Measurements from ENCODE around the gene ATP2A1. TPM values are rescaled to one million over a fixed set of nuclear protein-coding genes. Genes with fewer than 3 reads are reported as not detected.

ATP2A1 gene
- polyA plus RNA-seq, 3 donors = 4.6 to 4.9 (median 4.8) TPM

GRCh38 chr16:28900601-28901000, 22.3 kb downstream of the ATP2A1 start:
- no peak for DNase-seq (ENCODE audit: extremely low read depth in 1 of 11, low read depth in 9 of 11, low spot score in 4 of 11)

DNA sequence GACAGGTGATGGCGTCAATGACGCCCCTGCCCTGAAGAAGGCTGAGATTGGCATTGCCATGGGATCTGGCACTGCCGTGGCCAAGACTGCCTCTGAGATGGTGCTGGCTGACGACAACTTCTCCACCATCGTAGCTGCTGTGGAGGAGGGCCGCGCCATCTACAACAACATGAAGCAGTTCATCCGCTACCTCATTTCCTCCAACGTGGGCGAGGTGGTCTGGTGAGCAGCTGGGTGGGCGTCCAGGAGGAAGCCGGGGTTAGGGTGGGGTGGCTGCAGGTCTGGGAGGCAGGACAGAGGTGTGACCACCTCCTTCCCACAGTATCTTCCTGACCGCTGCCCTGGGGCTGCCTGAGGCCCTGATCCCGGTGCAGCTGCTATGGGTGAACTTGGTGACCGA, 23.6 kb downstream of the ATP2A1 start:
- DNase-seq (ENCODE audit: extremely low read depth in 1 of 11, low read depth in 9 of 11, low spot score in 4 of 11) = no peak

- DNase-seq (ENCODE audit: extremely low read depth in 1 of 11, low read depth in 9 of 11, low spot score in 4 of 11) = no peak
Measured at GRCh38 chr16:28902909-28903308, 24.6 kb downstream of the ATP2A1 start.

DNA sequence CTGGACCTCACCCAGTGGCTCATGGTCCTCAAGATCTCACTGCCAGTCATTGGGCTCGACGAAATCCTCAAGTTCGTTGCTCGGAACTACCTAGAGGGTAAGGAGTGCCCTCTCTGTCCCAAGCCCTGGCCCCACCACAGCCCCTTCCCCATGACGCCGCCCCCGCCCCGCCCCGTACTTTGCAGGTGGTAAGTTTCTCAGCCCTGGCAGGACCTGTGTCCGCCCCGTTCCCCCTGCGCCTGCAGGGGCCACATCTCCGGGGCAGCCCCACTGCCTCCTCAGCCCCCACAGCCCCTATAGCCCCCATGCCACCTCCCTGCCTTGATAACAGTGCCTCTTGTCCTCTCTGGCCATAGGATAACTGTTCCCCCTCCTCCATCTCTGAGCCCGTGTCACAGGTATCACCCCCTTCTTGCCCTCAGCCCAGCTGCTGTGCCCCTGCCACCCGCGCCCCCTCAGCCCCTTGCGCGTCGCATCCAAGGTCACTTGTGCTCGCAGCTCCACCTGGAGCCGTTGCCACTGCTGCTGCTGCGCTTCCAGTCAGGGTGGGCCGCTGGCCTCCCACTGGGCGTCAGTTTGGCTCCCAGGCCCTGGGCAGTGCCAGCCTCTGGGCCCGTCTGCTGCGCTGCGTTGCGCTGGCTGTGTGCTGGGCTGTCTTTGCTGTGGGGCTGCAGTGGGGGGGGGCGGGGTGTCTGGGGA, 25.2 kb downstream of the ATP2A1 start:
- DNase-seq (ENCODE audit: extremely low read depth in 1 of 11, low read depth in 9 of 11, low spot score in 4 of 11) = no peak

- DNase-seq (ENCODE audit: extremely low read depth in 1 of 11, low read depth in 9 of 11, low spot score in 4 of 11) = no peak
Measured at GRCh38 chr16:28904363-28904762, 26.1 kb downstream of the ATP2A1 start.

DNA sequence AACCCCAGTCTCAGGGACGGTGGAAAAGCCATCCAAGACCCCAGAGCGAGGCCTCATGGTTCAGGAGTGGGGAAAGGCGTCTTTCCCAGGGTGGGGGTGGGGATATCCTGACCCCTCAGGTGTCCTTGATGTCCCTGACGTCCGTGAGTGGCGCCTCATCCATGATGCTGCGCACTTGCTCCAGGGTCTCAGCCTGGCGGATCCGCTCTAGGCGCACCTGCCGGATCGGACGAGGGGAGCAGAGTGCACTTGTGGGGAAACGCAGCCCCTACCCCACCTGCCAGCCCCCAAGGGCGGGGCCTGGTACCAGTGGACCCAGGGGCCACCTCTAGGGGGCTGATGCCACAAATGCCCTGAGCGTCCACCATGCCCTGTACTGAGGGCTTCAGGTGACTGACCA, 26.5 kb downstream of the ATP2A1 start:
- no peak for DNase-seq (ENCODE audit: extremely low read depth in 1 of 11, low read depth in 9 of 11, low spot score in 4 of 11)

GRCh38 chr16:28905229-28905754, 27.0 kb downstream of the ATP2A1 start:
- DNase-seq (ENCODE audit: extremely low read depth in 1 of 11, low read depth in 9 of 11, low spot score in 4 of 11) = no peak

GRCh38 chr16:28905800-28906372, 27.6 kb downstream of the ATP2A1 start:
- no peak for DNase-seq (ENCODE audit: extremely low read depth in 1 of 11, low read depth in 9 of 11, low spot score in 4 of 11)

DNA sequence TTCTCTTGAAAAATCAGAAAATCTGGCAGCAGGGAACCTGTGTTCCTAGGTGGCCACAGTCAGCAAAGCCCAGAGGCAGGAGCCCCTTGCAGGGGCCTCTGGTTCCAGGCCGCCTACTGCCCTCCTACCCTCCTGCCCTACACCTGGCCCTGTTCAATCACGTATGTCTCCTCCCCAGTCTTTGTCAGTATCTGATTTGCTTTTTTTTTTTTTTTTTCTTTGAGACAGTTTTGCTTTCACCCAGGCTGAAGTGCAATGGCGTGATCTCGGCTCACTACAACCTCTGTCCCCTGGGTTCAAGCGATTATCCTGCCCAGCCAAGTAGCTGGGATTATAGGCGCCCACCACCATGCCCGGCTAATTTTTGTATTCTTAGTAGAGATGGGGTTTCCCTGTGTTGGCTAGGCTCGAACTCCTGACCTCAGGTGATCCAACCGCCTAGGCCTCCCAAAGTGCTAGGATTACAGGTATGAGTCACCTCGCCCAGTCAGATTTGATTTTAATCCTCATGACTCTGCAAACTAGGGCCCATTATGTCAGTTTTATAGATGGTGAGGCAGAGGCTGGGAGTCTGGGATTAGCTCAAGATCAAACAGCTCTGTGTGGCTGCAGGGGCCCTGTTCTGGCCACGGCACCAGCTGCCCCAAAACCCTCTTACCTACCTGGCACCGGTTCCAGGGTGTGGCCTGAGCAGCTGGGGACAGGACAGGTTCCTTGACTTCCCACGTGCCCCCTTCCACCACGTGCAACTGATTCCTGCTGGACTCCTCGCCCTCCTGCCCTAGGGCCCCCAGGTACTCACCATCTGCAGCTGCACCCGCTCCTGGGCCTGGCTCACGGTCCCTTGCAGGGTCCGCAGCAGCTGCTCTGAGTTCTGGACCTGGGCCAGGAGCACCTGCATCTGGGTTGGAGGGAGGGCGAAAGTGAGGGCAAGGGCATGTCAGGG, 32.1 kb downstream of the ATP2A1 start:
- no peak for DNase-seq (ENCODE audit: extremely low read depth in 1 of 11, low read depth in 9 of 11, low spot score in 4 of 11)

DNA sequence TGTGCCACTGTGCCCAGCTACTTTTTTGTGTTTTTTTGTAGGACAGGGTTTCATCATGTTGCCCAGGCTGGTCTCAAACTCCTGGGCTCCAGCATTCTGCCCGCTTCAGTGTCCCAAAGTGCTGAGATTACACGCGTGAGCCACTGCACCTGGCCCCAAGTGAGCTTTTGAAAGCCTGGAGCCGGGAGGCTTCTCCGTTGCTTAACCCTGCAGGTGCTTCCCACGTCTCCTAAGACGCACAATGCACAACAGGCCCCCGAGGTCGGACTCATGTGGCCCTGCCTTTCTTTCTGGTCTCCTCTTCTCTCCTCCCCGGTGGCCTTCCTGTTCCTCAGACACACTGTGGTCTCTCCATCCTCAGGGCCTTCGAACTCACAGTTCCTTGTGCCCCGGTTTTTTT, 34.3 kb downstream of the ATP2A1 start:
- DNase-seq (ENCODE audit: extremely low read depth in 1 of 11, low read depth in 9 of 11, low spot score in 4 of 11) = no peak

DNA sequence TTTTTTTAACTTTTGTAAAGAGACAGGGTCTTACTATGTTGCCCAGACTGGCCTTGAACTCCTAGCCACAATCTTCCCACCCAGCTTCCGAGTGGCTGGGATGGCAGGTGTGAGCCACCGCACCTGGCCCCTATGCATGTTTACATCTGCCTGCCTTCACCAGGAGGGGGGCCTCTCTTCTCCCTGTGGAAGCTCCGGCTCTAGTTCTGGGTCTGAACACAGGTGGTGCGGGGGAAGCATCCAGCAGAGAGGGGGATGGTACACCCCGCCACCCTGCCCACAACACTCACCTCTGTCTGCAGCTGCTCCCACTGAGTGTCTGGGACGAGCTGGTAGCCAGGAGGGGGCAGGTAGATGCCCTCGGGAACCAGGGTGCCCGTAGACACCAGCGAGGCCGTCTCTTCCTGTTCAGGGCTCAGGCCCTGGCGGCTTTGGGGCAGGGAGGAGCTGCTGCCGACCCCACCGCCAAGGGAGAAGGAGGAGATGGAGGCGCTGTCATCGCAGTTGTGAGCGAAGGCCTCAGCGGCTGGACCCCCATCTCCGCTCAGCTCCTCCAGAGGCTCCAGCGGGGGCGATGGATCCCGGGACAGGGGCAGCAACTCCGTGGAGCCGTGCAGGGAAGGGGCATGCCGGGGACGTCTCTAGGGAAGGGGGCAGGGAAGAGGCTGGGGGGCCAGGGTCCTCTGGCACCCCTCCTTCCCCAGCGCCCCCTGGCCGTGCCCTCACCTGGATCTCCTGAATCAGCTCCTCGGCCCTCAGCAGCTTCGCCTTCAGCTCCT, 35.8 kb downstream of the ATP2A1 start:
- DNase-seq (ENCODE audit: extremely low read depth in 1 of 11, low read depth in 9 of 11, low spot score in 4 of 11) = no peak

- no peak for DNase-seq (ENCODE audit: extremely low read depth in 1 of 11, low read depth in 9 of 11, low spot score in 4 of 11)
Measured at GRCh38 chr16:28915181-28915580, 36.9 kb downstream of the ATP2A1 start.

DNA sequence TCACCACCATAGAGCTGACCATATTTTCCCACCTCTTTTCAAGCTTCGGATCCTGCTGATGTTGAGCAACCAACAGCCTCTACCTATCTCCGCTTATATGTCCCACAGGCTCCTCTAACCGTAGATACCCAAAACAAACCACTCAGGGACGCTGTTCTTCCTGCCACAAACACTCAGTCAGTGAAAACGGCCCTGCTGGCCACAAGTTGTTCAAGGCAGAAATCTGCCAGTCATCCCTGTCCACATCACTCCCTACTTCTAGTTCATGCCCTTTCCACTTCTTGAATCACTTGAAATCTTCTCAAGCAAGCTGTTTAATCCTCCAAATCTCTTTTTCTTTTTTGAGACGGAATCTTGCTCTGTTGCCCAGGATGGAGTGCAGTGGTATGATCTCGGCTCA, 38.8 kb downstream of the ATP2A1 start:
- no peak for DNase-seq (ENCODE audit: extremely low read depth in 1 of 11, low read depth in 9 of 11, low spot score in 4 of 11)

- no peak for DNase-seq (ENCODE audit: extremely low read depth in 1 of 11, low read depth in 9 of 11, low spot score in 4 of 11)
Measured at GRCh38 chr16:28918698-28919097, 40.4 kb downstream of the ATP2A1 start.

DNA sequence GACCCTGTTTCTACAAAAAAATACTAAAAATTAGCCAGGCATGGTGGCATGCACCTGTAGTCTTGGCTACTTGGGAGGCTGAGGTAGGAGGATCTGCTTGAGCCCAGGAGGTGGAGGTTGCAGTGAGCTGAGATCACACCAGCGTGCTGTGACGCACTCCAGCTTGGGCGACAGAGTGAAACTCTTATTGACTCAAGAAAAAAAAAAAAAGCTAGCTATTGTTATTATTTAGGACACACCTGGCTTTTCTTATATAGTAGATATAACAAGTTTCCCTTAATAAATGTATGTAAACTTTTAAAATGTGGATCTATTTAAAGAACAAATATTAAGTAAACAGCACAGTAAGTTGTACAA, 44.9 kb downstream of the ATP2A1 start:
- no peak for DNase-seq (ENCODE audit: extremely low read depth in 1 of 11, low read depth in 9 of 11, low spot score in 4 of 11)

DNA sequence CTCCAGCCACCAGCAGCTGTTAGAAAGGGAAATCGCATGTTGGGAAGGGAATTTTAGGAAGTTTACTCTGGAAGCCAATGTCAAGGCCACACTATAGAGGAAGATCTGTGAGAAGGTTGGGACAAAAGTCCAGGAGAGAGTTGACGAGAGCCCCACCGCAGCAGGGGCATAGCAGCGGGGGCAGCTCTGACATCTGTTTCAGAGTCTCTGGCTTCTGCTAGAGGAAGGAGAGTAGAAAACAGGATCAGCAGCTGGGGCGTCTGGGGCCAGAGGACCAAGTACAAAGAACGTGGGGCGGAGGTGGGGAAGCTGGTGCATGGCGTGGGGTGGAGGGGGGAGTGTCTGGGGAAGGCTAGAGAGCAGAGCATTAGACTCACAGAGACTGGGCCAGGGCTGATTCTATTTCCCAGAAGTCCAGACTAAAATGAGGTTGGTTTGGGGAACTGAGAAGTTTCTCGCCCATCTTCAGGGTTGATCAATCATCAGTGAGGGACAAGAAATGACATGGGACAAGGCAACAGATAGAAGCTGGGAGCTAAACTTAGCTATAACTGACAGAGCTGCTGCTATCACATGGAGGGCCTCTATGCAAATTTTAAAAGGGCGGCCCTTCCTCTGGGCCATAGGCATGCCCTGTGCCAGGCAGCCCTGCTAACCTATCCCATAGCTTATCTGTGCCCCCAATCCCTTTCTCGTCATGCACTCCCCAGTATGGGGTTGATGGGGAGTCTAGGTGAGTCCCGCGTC, 45.5 kb downstream of the ATP2A1 start:
- DNase-seq (ENCODE audit: extremely low read depth in 1 of 11, low read depth in 9 of 11, low spot score in 4 of 11) = no peak

DNA sequence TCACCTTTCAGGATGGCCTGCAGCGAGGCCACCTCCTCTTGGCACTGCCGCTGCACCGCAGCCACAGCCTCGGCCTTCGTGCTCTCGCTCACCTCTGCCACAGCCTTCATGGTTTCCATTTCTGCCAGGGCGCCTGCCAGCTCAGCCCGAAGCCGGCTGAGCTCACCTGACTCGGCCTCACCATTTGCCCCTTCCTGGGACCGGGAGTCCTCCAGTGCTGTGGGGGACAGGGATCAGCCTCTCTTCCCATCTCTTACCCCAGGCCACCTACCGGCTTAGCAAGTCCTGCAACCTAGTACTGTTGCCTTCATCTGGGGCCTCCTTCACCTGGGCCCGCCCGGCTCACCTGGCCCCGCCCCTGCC, 46.1 kb downstream of the ATP2A1 start:
- no peak for DNase-seq (ENCODE audit: extremely low read depth in 1 of 11, low read depth in 9 of 11, low spot score in 4 of 11)

- DNase-seq (ENCODE audit: extremely low read depth in 1 of 11, low read depth in 9 of 11, low spot score in 4 of 11) = peak; percentile 74 to 90 (median 87)
Measured at GRCh38 chr16:28924762-28925385, 46.6 kb downstream of the ATP2A1 start, which contains the start of gene RABEP2. Gene RABEP2, minus strand, starts transcription at chr16:28925238. Its CDS starts 75 bp downstream, at chr16:28925163.
